GM19438 (cell line): ENCODE results near the gene TMEM209.
A peak's percentile ranks its signal among the peaks of the same experiment; 100 is the strongest.
"Not testable (repeated sequence)": the region's sequence is repeated elsewhere in the genome, so short reads cannot be mapped to it uniquely, and the experiment has no call there.

Experiments
- ATAC-seq: cut with Tn5 transposase; IDR thresholded peaks from one replicate; pipeline ENCODE4 v1.9.1; 2021; ENCODE audit warnings: low read depth; ENCODE audit not compliant: unreplicated experiment

The TMEM209 gene

GRCh38 chr7:130205084-130205947 lies at the start of gene TMEM209:
Gene TMEM209 (minus strand): TSS chr7:130205406. CDS start chr7:130205375, 31 bp downstream.
- peak; percentile 96 for ATAC-seq

GRCh38 chr7:130254555-130254954 lies 49.3 kb upstream of the TMEM209 start:
- no peak for ATAC-seq

GRCh38 chr7:130249626-130250025 lies 44.4 kb upstream of the TMEM209 start:
- ATAC-seq: not testable (repeated sequence)

GRCh38 chr7:130248842-130249241 lies 43.6 kb upstream of the TMEM209 start:
- ATAC-seq: not testable (repeated sequence)

- ATAC-seq: not testable (repeated sequence)
These were observed 41.3 kb upstream of the TMEM209 start for GRCh38 chr7:130246491-130246890.

GRCh38 chr7:130243486-130243885 lies 38.3 kb upstream of the TMEM209 start:
- ATAC-seq: not testable (repeated sequence)

- no peak for ATAC-seq
These were observed 37.2 kb upstream of the TMEM209 start for GRCh38 chr7:130242198-130243014.

- ATAC-seq: no peak
These were observed 35.0 kb upstream of the TMEM209 start for GRCh38 chr7:130240240-130240639.

- not testable (repeated sequence) for ATAC-seq
These were observed 31.2 kb upstream of the TMEM209 start for GRCh38 chr7:130236361-130236760.

- ATAC-seq: no peak
These were observed 28.9 kb upstream of the TMEM209 start for GRCh38 chr7:130234078-130234477.

- ATAC-seq: no peak
These were observed 27.0 kb upstream of the TMEM209 start for GRCh38 chr7:130232209-130232608.

- no peak for ATAC-seq
These were observed 26.6 kb upstream of the TMEM209 start for GRCh38 chr7:130231792-130232191.

GRCh38 chr7:130229981-130230380 lies 24.8 kb upstream of the TMEM209 start:
- ATAC-seq: not testable (repeated sequence)

GRCh38 chr7:130228840-130229502 lies 23.8 kb upstream of the TMEM209 start:
- ATAC-seq: no peak

GRCh38 chr7:130227883-130228575 lies 22.8 kb upstream of the TMEM209 start:
- no peak for ATAC-seq

GRCh38 chr7:130226333-130226732 lies 21.1 kb upstream of the TMEM209 start:
- ATAC-seq: no peak

GRCh38 chr7:130224923-130225322 lies 19.7 kb upstream of the TMEM209 start:
- not testable (repeated sequence) for ATAC-seq

- no peak for ATAC-seq
These were observed 19.0 kb upstream of the TMEM209 start for GRCh38 chr7:130224210-130224609.

GRCh38 chr7:130223646-130224045 lies 18.4 kb upstream of the TMEM209 start:
- ATAC-seq: no peak

GRCh38 chr7:130221746-130222145 lies 16.5 kb upstream of the TMEM209 start:
- no peak for ATAC-seq
